Suppressor macrophage (primary cell): ENCODE measurements around the gene RIOX2.

Source experiments
- DNase-seq, 4 experiments: peaks; one replicate each; pipeline ENCODE4 v3.0.0-alpha.2; 2020 to 2022

RIOX2 gene

DNA sequence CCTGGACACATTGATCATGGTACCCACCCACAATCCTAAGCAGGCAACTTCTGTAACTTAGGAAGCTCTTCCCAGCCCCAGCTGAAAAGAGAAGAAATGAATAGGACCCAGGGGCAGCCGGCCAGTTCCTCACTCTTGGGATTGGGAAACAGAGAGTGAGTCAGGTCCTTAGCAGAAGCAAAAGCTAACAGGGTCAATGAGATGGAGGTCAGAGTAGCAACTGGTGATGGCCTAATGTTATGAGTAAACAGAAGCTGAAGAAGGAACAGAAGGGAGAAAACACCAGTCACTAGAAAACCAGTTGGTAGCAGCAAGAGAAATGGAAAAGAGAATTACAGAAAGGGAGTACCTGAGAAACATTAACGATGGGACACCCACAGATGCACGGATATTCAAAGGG is 20.0 kb downstream of the RIOX2 start:
- DNase-seq: peak; percentile 72 to 90 (median 84)

DNA sequence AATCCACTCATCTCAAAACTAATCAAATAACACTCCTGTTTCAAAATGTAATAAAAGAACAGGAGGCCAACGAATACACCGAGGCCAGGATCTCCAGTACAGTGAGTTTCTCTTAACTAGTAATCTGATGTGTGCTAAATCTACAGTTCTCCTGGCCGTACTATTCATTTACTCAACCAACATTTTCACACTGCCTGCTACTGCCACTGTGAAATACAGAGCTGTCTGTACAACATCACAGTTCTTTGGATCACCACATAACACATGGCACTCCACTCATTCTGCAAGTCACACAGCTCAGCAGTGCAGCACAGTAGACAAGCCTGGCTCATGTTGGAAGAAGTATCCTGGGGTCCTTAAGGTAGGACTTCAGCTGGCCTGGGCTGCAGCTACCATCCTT is 21.9 kb downstream of the RIOX2 start:
- no peak for DNase-seq

GRCh38 chr3:97949743-97950142 is 22.5 kb downstream of the RIOX2 start:
- no peak for DNase-seq

DNA sequence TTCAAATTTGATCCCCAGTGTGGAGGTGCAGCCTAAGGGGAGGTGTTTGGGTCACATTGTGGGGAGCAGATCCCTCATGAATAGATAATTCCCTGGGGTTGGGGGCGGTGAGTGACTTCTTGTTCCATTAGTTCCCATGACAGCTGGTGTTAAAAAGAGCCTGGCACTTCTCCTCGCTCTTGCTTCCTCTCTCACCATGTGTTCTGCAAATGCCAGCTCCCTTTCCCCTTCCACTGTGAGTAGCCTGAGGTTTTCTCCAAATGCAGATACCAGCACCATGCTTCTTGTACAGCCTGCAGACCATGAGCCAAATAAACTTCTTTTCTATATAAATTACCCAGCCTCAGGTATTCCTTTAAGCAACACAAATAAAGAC is 23.1 kb downstream of the RIOX2 start:
- peak; percentile 8 to 41 (median 25) for DNase-seq

DNA sequence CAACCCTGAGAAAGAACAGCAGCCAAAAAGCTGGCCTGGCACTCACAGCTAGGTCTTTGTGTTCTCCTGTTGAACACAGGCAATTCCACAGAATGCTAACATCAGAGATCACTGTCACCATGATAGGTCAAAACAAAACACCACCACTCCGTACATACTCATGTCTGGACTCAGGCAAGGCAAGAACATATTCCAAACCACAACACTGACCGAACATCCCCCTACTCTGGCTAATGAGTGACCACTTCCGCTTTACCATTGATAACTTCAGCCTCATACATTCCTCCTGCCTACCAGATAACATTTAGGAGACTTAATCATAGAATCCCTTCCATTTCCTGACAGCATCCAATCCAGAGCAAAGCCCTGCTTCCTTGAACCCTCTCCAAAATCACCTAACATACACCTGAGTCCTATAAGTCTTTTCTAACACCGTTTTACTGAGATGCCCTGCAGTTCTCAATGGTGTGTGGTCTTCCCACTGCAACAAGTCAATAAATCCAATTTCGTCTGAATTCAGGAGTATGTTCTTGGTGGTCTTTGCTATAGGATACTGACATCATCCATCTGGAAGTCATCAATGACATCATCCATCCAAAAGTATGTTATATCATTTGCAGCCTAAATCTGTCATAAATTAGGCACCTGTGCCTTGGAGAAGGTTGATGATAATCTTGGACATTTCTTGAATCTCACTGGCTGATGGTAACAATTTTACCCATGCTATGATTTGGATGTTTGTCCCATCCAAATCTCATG is 23.7 kb downstream of the RIOX2 start:
- no peak for DNase-seq

DNA sequence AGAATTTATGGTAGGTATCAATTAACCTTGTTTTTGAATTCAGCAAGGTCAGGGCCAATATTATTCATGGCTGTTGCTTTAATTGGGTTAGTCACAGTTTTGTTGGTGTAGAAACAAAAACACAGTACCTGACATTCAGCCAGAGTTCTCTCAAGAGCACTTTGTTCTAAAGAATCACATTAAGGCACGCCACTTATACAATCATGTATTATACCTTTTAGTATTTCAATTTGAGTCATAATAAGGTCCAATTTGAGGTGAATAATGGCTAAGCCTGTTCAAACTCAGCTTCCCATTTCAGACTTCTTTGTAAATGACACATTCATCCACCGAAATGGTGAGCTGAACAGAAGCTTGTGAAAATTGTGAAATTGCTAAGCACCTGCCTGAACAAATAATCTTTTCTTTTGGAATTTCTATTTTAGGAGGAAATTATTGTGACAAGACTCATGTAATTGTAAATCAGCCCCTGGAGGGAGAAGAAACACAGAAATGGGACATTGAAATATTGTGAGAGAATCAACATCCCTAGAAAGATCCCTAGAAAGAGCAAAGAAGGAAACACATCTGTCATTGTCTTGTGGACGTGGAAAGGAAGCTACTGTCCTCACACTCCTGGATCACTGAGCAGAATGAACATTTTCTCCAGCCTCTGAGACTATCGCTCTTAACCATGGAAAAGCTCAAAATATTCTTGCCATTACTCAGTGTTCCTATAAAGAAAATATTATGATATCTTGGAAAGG is 29.3 kb downstream of the RIOX2 start:
- no peak for DNase-seq

DNA sequence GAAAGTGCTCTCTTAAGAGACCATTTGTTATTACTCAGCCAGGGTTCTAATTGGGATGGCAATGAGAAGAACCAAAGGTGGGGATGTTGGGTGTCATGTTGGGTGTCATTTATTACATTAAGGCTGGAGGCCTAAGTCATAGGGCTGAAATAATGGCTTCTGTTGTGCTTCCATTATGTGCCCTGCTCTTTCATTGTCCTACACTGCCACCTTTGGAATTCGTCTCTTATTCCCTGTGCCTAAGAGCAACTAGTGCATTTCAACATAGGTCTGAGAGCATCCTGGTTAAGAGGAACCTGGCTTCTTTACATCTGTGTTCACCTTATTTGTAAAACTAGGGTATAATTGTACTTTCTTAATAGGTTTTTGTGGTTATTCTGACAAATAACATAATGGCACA is 32.2 kb downstream of the RIOX2 start:
- DNase-seq: no peak

- DNase-seq: no peak
These were observed 32.8 kb downstream of the RIOX2 start for GRCh38 chr3:97939401-97939800.

GRCh38 chr3:97938444-97938843 is 33.8 kb downstream of the RIOX2 start:
- no peak for DNase-seq

DNA sequence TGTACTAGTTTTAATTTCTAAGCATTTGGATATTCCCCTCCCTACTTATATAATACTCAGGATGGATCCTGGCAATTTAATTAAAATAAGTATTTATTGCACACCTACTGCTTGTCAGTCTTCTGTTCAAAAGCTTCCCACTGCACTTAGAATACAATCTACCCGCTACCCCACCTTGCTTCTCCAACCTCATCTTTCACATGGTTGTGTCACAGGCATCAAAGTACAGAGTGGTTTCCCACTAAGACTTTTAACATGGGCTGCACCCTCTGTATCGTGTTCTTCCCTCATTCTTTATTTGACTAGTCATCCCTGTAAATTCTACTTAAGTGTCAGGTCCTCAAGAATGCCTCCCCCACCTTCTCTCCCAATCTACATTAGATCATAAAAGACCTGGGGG is 35.0 kb downstream of the RIOX2 start:
- DNase-seq: no peak

DNA sequence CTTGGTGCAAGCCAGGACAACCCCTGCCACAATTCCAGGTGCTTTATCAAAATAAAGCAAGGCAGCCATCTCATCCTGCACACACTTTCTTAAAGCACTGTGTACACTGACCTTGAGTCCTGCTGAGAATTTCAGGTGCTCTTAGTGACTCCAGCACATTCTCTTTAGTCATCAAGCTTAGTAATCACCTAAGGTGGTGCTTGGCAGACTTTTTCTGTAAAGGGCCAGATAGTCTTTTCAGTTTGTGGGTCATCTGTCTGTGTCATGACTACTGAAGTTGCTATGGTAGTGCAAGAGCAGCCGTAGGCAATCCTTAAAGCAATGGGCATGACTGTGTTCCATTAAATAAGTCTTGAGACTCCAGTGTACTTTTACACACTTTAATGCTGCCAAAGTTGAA is 36.4 kb downstream of the RIOX2 start:
- DNase-seq: no peak

GRCh38 chr3:97934980-97935695 is 37.1 kb downstream of the RIOX2 start:
- DNase-seq: no peak

- no peak for DNase-seq
These were observed 39.8 kb downstream of the RIOX2 start for GRCh38 chr3:97932387-97932801.

DNA sequence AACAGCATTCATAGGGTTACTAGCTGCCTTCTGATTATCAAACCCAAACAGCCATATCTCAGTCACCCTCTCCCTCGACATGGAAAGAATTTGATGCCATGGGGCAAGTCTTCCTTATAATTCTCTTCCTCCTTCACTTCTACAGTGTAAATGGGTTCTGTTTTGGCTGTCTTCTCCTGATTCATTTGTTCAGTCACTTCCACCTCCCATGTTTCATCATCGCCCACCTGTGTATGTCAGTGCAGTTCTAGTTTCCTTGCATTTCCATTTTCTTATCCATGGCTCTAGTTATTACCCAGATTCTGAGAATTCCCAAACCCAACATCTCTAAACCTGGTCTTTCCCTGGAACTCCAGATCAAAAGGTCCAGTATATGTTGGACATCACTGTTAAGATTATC is 41.0 kb downstream of the RIOX2 start:
- no peak for DNase-seq

DNA sequence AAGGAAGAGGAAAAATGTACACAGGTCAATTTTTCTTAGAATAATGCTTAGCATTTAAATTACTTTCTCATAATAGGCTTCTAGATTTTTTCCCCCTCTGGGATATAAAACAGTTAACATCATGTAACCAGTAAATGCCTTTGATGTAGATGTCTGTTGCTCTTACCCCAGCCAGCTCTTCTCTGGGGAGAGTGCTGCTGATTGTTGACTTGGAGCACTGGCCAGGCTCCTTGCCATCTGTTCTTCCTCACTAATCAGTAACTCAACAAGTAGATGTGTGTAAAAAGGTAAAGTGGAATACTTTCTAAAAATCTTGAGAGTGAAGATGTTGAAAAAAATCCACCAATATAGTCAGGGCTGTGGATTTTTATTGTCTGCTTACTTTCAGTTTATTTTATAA is 42.2 kb downstream of the RIOX2 start:
- no peak for DNase-seq

DNA sequence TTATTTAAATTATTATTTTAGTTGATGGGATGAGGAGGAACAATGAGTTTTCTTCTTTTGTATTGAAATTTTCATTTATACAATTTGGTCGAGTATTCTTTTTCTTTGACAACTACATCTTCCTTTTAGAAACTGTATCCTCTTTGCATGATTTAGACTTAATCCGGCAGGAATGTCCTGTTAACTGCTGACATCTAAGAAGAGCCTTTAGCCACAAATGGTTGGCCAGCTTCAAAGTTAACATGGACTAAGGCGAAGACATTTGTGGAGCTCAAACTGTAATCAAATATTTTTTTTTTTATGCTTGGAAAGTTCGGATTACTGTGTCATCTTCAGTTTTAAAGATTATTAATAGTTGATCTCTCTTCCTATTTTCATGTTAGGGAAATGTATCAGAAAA is 43.2 kb downstream of the RIOX2 start:
- no peak for DNase-seq

GRCh38 chr3:97927704-97928103 is 44.5 kb downstream of the RIOX2 start:
- DNase-seq: no peak

GRCh38 chr3:97917813-97918536 is 54.3 kb downstream of the RIOX2 start:
- DNase-seq: peak in 1 of 4 experiments; percentile 2

GRCh38 chr3:97916576-97916975 is 55.7 kb downstream of the RIOX2 start:
- no peak for DNase-seq

DNA sequence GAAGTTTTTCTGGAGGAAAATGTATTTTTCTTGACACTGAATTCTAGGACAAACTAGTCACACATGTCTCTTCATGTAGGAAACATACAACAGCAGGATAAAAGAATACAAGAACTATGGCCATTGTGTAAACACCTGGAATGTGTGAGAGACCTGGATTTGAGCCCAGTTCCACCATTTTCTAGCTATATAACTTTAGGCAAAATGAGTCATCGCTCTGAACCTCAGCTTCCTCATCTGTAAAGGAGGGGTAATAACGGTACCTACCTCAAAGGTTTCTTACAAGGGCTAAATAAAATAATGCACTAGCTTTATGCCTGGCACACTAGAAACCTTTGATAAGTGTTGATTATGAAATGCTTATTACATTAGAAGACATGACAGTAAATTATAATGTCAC is 57.8 kb downstream of the RIOX2 start:
- DNase-seq: peak in 1 of 4 experiments; percentile 4

- no peak for DNase-seq
These were observed 60.8 kb downstream of the RIOX2 start for GRCh38 chr3:97911459-97911858.

DNA sequence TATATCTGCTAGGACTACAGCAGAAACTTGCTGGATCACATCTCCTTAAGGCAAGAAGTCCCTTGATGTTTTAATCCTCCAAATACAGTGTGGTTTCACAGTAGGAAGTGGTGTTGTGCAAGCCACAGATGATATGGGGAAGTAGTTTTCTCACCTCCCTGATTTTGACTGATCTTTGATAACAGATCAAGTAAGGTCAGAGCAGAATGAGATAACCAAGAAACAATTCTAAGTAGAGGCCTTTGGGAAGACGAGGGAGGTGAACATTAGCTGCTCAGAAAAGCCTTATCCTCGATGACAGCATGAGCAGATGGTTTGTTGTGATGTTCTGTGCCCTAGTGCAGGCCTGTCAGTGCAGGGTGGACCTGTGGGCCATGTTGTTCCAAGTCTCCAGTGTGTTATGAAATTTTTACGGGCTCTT is 61.3 kb downstream of the RIOX2 start:
- DNase-seq: peak; percentile 36 to 69 (median 56)
